ENCODE results near the gene PTPRN2.
A peak's percentile ranks its signal among the peaks of the same experiment; 100 is the strongest.
"Not testable (repeated sequence)": the region's sequence is repeated elsewhere in the genome, so short reads cannot be mapped to it uniquely, and the experiment has no call there.

PTPRN2 gene

DNA sequence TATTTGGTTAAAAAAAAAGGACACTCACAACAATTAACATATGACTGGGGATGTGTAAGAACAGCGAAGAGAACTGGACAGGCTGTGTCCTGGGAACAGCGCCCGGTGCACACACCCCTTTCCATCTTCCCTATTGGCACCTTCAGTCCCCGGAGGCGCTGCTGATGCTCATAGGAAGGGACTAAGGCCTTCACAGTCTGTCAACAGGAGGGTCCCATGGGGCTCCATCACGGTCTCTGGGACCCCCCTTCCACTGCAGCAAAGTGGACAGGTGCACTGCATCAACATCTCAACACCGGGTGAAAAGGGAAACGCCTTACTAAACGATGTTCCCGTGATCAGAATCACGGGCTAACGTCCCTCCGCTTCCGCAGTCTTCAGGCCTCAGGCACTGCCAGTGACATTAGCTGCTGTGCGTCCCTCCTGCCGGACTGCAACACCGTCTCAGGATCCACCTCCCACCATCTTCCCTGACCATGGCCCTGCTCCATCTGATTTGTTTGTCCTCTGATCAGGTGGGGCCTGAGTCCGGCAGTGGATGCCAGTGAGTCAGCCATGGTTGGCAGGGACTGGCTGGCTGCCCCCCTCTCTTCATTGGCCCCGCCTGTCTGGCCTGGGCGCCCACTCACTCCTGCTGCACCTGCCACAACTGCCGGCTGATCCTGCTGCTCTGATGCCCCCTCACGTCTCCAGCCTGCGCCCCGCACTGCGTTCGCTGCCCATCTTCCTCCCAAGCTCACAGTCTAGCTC is 636.1 kb downstream of the PTPRN2 start:
- DNase-seq: no peak

DNA sequence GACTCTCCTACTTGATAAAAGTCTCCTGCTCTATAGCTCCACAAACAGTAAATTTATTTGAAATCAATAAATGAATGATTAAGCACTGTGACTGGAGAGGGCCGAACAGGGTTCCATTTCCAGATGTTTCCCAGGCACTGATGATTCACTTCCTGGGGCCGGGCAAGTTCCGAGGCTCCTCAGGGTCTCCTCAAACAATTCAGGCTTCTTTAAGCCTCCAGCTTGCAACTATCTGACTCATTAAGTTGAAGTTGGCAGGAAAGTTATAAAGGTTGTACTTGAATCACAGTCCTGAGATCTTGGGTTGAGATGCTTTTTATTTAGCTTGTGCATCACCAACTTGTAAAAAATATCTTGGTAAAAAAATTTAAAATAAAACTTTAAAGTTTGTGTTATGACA is 637.9 kb downstream of the PTPRN2 start:
- DNase-seq: no peak

DNA sequence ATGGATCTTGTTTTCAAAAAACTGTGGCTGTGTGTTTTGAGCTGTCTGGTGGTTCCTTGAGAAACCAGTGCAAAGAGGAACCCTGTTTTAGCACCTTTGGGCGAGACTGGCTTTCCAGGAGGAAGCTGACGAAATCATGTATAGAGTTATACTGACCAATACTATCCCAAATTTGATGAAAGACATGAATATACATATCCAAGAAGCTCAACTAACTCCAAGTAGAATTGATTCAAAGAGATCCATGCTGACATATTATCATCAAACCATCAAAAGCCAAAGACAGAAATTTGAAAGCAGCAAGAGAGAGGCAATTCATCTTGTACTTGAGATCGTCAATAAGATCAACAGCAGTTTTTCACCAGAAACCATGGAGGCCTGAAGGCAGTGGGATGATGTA is 640.1 kb downstream of the PTPRN2 start:
- no peak for DNase-seq

DNA sequence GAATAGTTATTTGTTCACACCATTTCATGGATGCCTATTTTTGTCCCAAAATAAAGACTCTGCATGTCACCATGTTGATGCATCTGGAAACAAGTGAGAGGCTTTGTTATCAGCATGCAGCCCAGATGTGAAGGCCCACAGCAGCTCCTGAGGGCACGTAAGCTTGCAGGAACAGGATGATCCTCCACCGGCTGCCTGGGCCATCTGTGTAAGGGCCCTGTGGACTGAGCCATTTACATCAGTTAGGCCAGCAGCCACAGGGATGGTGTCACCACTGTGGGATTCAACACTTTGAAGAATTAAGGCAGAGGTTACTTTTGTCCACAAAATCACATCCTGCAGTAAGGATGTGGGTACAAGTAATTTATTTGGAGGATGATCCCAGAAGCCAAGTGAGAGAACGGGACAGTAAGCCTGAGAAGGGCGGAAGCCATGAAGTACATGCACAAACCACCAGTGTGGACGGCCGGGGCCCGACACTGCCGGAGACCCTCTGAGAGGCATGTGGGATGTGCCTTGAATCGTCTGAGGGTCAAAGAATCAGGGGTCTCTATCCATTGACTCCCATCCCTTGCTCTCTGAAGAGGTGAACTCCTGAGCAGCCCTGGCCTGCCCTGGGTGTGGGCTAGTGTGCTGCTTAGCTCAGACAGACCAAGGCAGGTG is 641.1 kb downstream of the PTPRN2 start:
- DNase-seq: no peak

DNA sequence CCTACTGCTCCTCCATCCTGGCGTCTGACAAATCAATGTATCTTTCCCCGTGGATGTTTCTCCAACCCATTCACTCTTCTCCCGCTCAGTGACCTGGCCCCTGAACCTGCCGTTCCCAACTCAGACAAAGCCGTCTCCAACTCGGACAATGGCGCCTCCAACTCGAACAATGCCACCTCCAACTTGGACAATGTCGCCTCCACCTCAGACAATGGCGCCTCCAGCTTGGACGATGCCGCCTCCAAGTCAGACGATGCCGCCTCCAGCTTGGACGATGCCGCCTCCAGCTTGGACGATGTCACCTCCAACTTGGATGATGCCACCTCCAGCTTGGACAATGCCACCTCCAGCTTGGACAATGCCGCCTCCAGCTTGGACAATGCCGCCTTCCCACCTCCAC is 642.2 kb downstream of the PTPRN2 start:
- no peak for DNase-seq

DNA sequence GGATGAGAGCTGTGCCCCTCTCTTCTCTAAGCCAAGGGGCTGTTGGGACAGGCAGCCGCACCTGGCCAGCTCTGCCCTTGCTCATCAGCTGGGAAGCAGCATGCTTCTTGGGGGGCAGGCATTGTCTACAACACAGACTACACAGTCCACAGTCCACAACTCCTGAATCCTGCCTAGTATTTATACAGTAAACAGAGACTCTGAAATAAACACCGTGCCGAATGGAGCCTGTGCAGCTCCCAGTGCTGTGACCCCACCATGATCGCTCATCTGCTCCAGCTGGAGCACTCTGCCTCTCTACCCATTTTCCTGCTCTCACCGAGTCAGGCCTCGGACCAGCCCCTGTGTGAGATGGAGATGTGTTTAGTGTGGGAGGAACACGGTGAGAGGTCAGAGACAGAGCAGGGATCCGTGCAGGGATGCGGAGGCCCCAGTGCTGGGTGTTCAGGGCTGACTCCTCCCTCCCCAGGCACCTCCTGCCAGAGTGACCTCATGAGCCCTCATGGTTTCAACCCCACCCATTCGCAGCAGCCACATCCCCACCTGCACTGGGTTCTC is 642.8 kb downstream of the PTPRN2 start:
- DNase-seq: no peak

DNA sequence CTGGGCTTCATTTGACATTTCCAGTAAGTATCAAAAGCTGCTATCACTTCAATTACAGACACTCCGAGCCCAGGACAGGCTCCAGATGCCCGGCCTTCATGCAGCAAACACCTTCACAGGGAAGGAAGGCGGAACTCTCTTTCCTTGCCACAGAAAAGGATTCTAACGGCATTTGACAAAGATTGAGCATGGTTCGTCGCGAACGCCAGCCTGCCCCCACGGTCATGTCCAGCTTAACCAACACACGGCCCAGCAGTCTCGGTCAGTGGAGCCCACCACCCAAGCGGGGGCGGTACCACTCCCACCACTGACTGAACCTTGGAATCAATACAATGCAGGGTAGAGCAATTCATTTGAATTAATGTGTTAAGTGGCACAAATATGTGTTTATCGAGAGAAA is 643.6 kb downstream of the PTPRN2 start:
- DNase-seq: no peak

DNA sequence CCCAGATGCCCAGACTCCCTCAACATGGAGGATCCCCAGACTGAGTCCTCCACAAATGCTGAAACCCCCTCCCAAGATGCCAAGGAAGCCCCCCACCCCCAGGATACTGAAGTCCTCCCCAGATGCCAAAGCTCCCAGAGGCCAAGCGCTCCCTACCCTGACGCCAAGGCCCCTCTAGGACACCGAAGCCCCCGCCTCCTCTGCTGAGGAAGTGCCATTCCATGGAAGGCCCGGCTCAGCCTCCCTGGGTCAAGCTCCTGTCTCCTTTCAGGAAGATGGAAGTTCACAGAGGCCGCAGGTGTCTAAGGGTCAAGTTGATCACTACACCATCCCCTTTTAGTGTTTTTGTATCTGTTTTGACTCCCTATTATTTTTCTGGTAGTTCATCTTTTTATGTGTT is 644.1 kb downstream of the PTPRN2 start:
- DNase-seq: no peak

DNA sequence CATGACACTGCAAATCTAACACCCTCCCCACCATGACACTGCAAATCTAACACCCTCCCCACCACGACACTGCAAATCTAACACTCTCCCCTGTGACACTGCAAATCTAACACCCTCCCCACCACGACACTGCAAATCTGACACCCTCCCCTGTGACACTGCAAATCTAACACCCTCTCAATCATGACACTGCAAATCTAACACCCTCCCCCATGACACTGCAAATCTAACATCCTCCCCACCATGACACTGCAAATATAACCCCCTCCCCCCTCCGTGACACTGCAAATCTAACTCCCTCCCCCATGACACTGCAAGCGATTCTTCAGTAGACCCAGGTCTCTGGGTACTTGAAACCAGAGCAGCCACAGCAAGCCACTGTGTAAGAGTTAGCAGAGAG is 646.4 kb downstream of the PTPRN2 start:
- no peak for DNase-seq

DNA sequence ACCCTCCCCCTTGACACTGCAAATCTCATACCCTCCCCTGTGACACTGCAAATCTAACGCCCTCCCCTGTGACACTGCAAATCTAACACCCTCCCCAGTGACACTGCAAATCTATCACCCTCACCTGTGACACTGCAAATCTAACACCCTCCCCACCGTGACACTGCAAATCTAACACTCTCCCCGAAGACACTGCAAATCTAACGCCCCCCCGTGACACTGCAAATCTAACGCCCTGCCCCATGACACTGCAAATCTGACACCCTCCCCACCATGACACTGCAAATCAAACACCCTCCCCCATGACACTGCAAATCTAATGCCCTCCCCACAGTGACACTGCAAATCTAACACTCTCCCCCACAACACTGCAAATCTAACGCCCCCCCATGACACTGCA is 647.1 kb downstream of the PTPRN2 start:
- DNase-seq: no peak

DNA sequence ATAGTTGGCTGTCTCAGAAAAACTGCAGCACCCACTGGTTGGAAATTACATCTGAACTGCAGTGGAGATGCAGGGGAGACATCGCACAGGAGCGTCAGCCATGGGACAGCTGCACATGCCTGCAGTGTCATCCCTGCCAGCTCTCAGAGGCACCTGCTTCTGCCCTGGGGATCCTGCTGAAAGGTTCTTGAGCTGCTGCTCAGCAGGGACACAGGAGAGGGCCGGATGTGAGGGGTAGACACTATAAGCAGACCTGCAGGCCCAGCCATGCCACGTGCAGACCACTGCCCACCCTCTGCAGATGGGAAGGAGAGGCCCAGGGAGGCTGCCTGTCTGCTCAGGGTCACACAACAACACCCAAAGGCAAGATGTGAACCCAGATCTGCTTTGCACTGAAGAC is 649.4 kb downstream of the PTPRN2 start:
- no peak for DNase-seq

DNA sequence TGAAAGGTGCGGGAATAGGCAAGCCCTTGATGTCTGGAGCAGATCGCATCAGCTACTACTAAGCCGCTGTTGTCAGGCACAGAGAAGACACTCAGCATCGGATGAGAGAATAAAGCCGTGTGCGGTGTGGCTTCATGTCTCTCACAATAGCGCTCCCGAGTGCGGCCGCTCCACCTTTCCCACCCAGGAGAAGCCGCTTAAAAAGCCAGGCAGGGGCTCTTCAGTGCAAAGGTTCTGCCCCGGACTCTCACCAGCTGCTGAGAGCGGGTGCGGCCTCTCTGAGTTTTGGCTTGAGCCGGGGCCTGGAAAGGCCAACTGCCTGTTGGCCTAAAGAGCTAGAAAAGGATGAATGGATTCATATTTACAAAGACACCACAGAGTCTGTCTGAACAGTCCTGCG is 650.2 kb downstream of the PTPRN2 start:
- DNase-seq: no peak

DNA sequence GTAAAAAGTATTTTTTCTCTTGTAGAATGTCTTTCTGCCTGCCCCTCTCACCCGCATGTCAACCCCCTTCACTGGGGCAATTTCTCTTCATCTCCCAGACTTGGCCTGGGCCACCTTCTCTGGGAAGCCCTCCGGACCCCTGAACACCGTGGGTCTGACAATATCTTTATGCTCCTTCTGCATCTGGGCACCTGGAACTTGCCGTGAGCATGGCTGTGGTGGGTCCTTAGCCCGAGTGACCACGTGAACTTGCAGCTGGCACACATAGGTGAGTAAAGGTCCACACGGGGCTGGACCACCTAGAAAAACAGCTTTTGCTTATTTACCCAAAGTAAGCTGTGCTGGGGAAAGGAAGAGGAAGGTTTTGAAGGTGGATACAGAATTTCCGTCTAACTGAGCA is 650.6 kb downstream of the PTPRN2 start:
- no peak for DNase-seq

DNA sequence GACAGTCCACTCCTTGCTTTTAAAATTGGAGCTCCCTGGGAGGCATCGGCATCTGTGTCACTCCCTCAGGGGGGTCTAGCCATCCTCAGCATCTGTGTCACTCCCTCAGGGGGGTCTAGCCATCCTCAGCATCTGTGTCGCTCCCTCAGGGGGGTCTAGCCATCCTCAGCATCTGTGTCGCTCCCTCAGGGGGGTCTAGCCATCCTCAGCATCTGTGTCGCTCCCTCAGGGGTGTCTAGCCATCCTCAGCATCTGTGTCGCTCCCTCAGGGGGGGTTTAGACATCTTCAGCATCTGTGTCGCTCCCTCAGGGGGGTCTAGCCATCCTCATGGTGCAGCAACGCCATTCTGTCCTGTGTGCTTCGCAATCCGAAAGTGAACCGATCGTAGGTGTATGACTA is 651.9 kb downstream of the PTPRN2 start:
- DNase-seq: not testable (repeated sequence)

DNA sequence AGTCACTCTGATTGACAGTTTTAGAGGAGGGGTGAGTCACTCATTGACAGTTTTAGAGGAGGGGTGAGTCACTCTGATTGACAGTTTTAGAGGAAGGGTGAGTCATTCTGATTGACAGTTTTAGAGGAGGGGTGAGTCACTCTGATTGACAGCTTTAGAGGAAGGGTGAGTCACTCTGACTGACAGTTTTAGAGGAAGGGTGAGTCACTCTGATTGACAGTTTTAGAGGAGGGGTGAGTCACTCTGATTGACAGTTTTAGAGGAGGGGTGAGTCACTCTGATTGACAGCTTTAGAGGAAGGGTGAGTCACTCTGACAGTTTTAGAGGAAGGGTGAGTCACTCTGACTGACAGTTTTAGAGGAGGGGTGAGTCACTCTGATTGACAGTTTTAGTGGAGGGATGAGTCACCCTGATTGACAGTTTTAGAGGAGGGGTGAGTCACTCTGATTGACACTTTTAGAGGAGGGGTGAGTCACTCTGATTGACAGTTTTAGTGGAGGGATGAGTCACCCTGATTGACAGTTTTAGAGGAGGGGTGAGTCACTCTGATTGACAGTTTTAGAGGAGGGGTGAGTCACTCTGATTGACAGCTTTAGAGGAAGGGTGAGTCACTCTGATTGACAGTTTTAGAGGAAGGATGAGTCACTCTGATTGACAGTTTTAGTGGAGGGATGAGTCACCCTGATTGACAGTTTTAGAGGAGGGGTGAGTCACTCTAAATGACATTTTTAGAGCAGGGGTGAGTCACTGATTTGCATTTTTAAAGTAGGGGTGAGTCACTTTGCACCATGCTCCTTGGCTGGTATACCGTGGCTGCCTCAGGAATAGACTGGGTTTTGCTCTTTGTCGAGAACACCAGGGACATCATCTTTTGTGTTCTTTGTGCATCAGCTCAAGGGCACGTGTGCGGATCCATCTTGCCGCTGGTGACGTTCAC is 654.1 kb downstream of the PTPRN2 start:
- not testable (repeated sequence) for DNase-seq

DNA sequence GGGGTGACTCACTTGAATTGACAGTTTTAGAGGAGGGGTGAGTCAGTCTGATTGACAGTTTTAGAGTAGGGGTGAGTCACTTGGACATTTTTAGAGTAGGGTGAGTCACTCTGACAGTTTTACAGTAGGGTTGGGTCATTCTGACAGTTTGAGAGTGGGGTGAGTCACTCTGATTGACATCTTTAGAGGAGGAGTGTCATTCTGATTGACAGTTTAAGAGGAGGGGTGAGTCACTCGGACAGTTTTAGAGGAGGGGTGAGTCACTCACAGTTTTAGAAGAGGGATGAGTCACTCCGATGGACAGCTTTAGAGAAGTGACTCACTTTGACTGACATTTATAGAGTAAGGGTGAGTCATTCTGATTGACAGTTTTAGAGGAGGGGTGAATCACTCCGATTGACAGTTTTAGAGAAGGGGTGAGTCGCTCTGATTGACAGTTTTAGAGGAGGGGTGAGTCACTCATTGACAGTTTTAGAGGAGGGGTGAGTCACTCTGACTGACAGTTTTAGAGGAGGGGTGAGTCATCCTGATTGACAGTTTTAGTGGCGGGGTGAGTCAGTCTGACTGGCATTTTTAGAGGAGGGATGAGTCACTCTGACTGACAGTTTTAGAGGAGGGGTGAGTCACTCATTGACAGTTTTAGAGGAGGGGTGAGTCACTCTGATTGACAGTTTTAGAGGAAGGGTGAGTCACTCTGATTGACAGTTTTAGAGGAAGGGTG is 655.0 kb downstream of the PTPRN2 start:
- DNase-seq: peak in 1 of 2 experiments; percentile 19

DNA sequence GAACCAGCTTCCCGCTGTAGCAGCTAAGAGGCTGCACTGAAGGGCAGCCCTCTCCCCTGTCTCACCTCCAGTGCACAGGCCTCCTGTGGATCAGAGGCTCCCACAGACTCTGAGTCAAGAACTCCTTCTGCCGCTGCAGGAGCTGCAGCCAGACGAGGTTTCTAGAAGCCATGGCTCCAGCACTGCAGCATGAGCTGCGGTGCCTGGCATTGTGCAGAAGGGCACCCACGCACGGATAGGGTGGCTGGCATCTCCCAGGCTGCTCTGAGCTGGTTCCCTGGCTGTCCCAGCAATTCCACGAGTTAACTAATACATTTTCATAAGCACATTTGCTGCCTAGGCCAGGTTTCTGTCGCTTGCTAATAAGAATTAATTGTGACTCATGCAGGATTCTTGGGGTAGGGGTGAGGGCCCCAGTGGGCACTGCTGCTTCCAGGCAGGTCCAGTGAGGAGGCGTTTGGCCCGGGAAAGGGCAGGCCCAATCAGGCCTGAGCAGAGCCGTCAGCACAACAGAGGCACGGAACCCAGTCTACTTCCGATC is 656.6 kb downstream of the PTPRN2 start:
- no peak for DNase-seq

DNA sequence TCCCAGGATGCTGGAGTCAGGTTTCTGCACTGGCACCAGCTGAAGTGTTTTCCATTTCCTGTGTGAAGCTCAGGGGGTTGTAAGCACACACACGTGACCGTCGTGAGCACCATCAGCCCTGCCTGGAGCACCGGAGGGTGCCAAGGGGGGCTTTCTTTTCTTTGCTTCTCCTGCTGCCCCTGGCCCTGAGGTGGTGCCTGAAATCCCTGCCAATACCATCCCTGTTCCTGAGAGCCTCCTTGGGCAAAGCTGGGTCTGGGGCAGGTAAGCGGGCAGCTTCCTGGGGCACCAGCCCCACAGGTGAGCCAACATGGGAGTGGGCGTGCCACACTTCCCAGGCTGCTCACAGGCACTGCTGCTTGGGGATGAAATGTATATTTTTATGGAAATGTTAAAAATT is 657.2 kb downstream of the PTPRN2 start:
- no peak for DNase-seq

DNA sequence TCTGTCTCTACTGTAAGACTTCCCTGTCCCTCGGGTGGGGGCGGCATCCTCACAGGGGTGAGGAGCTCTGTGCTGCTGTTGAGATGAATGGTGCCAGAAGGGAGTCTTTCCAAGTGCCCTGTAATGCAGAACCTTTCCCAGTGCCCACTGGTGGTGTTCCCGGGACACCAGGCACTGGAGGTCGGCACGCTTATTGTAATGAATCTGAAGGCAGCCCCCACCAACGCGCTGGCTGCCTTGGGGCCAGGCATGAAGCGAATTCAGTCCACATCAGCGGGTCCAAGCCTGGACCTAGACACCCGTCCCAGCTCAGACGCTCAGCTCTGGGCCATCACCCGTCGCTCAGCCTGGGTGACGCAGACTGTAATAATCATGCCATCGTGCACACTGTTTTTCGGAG is 658.0 kb downstream of the PTPRN2 start:
- no peak for DNase-seq

DNA sequence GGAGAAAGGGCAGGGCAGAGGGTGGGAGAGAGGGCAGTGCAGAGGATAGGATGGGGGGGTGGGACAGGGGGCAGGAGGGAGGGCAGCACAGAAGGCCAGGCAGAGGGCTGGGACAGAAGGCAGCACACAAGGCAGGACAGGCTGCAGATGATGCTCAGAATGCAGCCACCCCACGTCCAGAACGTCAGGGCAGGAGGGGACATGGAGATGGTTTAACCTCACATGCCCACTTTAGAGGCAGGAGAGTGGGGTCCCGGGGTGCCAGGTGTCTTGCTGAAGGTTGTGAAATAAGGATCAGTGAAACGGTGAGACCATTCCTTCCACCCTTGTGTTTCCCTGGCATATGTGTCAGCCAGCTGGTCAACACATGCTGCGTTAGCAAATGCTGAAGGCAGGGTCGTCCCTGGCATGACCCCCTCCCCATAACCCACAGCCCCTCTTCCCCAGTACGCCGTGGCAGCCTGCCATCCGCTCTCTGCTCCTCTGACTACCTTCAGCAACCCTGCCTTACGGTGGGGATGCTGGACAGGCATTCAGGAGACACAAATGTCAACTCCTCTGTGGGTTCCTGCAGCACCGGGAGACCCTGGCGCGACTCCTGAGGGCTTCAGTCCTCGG is 658.7 kb downstream of the PTPRN2 start:
- no peak for DNase-seq

DNA sequence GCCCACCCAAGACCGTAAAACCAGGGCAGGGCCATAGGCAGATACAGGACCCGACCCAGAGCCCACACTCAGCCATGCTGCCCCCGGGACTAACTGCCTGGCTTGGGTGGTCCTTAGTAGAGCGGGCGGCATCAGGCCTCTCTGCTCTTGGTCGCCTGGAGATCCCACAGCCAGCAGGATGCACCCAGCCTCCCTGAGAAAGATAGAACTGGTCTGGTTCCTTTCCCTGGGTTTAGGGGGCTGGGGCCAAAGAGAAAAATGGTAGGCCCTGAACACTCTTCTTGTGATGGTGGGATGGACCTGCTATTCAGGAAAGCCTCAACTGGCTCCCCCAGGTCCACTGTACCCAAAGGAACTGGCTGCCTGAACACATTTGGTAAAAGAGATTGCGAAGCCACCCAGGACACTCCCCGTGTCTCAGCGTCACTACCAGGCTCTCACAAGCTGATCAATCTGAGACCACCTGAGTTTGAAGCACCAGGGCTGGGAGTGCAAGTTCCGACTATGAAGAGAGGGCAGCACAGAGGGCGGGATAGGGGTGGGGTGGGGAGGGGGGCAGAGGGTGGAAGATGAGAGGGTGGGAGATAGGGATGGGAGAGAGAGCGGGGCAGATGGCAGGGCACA is 659.3 kb downstream of the PTPRN2 start:
- DNase-seq: no peak
